Glomerular visceral epithelial cell (primary cell): Measurements from ENCODE around the gene DAAM1.

Experiments
- DNase-seq: peaks from one replicate; pipeline ENCODE4 v3.0.0-alpha.2; 2016; ENCODE audit errors: extremely low spot score

DAAM1 gene

GRCh38 chr14:59221568-59221967, 33.1 kb downstream of the DAAM1 start:
- DNase-seq = no peak

- no peak for DNase-seq
These were observed 35.9 kb downstream of the DAAM1 start for GRCh38 chr14:59224341-59224740.

GRCh38 chr14:59225281-59225680, 36.8 kb downstream of the DAAM1 start:
- no peak for DNase-seq

GRCh38 chr14:59228421-59228820, 40.0 kb downstream of the DAAM1 start:
- DNase-seq = no peak

- no peak for DNase-seq
These were observed 41.4 kb downstream of the DAAM1 start for GRCh38 chr14:59229653-59230406.

- no peak for DNase-seq
These were observed 47.7 kb downstream of the DAAM1 start for GRCh38 chr14:59236195-59236594.

GRCh38 chr14:59238216-59238615, 49.7 kb downstream of the DAAM1 start:
- DNase-seq = no peak

GRCh38 chr14:59239022-59239421, 50.6 kb downstream of the DAAM1 start:
- DNase-seq = no peak

GRCh38 chr14:59240356-59240755, 51.9 kb downstream of the DAAM1 start:
- DNase-seq = no peak

GRCh38 chr14:59241121-59241520, 52.7 kb downstream of the DAAM1 start:
- DNase-seq = no peak

- DNase-seq = no peak
These were observed 54.7 kb downstream of the DAAM1 start for GRCh38 chr14:59243174-59243573.

GRCh38 chr14:59244581-59244980, 56.1 kb downstream of the DAAM1 start:
- DNase-seq = no peak

- no peak for DNase-seq
These were observed 57.4 kb downstream of the DAAM1 start for GRCh38 chr14:59245809-59246295.

GRCh38 chr14:59246566-59246965, 58.1 kb downstream of the DAAM1 start:
- DNase-seq = no peak

- DNase-seq = no peak
These were observed 59.5 kb downstream of the DAAM1 start for GRCh38 chr14:59247801-59248584.

GRCh38 chr14:59249029-59249428, 60.6 kb downstream of the DAAM1 start:
- no peak for DNase-seq

GRCh38 chr14:59251811-59252771, 63.6 kb downstream of the DAAM1 start:
- DNase-seq = peak; percentile 71

GRCh38 chr14:59252772-59253500, 64.5 kb downstream of the DAAM1 start:
- no peak for DNase-seq

GRCh38 chr14:59253527-59253926, 65.1 kb downstream of the DAAM1 start:
- DNase-seq = no peak

- peak; percentile 82 for DNase-seq
These were observed 65.9 kb downstream of the DAAM1 start for GRCh38 chr14:59254146-59254910.
